NCI-H345 treated with DMSO at 0.1 percent for 48 hours (cell line): ENCODE results near the gene CADM1.
A peak's percentile ranks its signal among the peaks of the same experiment; 100 is the strongest.

Experiments used
- DNase-seq: peaks from one replicate; lab custom pipeline; 2025; ENCODE audit not compliant: unreplicated experiment; lab: John Stamatoyannopoulos, UW

CADM1 gene

GRCh38 chr11:115188898-115189278, 315.3 kb downstream of the CADM1 start:
- no peak for DNase-seq

GRCh38 chr11:115188188-115188897, 315.9 kb downstream of the CADM1 start:
- no peak for DNase-seq

- DNase-seq: no peak
Observed at GRCh38 chr11:115185931-115186330, 318.3 kb downstream of the CADM1 start.

- DNase-seq: no peak
Observed at GRCh38 chr11:115185507-115185906, 318.7 kb downstream of the CADM1 start.

GRCh38 chr11:115184901-115185300, 319.3 kb downstream of the CADM1 start:
- no peak for DNase-seq

DNA sequence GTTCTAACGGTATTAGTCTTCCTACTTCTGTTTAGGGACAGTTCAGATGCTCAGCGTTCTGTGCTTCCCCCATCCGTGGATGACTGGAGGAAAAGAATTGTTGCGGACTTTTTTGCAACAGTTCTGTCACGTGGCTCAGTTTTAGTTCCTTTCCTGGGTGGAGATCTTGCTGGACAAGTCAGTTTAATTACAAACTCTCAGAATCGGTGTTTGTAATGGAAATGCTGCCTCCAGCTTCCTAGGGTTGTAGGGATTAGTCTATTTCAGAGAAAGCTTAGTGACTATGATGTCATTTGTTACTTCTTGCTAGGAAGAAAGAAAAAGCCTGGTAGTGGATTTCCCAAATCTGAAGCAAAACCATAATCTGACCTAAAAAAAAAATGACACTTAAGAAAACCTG, 320.4 kb downstream of the CADM1 start:
- DNase-seq: no peak

GRCh38 chr11:115183136-115183535, 321.1 kb downstream of the CADM1 start:
- DNase-seq: no peak

DNA sequence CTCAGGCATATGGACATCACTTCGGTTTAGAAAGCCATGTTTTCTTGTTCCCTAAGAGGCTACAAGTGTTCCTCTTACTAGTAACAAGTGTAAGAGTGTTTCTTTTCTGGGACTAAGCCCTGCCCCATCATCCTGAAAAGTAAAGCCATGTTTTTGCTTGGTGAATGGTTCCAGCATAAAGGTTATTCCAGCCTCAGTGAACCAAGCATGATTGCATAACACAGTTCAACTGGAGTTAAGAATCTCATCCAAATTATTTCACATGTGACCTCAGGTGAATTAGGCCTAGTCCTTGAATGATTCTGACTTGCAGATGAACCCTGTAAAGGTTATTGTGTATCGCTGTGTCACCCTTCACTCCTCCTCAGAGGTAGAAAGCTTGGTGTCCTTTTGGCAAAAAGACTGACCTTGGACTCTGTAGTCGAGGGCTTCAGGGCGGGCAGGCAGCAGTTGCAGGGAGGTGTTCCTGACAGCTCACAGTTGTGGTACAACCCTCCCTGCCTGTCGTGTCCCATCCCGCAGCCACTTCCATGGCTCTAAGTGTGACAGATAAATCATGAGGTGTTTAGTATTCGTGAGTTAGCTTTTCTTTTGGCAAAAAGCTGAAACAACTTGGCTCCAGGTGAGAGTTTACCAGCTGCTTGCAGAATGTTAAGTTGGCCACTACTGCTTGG, 321.8 kb downstream of the CADM1 start:
- no peak for DNase-seq

DNA sequence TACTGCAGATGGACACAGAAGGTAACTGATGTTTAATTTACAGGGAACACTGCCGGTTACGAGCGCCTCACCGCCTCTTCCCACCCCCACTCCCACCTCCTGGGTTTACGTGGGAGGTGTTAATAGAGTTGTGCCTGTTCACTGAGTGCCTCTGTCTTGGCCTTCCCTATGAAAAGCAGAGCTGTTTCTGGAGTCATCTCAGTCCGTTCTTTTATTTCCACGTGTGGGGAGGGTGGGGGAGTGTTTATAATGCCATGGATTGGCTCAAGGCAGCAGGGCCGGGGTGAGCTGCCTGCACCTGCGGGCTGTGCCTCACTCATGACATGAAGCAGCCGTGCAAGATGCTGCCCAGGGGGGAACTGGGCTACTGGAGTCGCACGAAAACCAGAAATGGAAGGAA, 322.7 kb downstream of the CADM1 start:
- DNase-seq: no peak

- no peak for DNase-seq
Observed at GRCh38 chr11:115180272-115180671, 323.9 kb downstream of the CADM1 start.

GRCh38 chr11:115179636-115180035, 324.6 kb downstream of the CADM1 start:
- no peak for DNase-seq

DNA sequence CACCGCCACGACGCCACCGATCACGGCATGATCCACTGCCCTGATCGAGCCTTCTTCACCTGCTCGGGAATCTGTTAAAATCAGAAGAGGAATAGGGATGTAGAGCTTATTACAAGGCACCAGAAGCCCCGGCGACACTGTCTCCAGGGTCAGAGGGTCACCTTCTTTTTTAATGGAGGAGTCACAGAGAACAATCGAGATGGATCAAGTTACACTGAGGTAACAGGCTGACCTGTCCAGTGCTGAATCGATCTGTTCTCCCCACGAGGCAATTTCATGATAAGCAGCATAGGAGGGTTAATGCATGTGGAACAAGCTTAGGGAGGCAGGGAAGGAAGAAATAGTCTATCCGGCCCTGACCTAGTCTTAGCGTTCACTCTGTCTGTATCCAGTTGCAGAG, 325.5 kb downstream of the CADM1 start:
- DNase-seq: no peak

GRCh38 chr11:115173136-115173535, 331.1 kb downstream of the CADM1 start:
- DNase-seq: no peak

DNA sequence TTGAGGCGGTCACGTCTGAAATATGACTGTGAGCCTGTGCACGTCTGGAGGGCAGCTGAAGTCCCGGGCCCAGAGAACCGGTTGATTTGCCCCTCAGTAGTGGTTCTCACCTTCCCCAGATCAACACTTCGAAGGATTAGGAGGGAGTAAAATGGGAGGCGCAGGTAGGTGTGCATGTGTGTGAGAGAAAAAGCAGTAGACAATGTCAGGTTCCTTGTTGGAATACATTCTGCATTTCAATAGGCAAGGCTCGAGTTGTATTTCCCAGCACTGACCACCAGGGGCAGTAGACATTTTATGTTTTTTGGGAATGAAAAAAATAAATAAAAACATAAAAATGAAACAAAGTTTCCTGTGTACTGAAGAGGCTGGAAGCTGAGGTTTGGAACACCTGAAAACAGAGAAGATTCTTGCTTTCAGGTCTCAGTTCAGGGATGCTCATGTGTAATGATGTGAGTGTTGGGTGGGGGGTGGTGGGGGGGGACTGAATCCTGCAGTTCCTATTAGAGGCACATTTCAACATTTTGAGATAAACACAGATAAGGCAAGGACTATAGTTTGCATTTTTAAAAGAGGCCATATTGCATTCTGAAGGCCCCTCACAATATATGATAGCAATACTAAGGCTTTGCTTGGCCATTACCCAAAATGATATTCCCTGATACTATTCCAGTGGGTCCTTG, 333.9 kb downstream of the CADM1 start:
- no peak for DNase-seq

GRCh38 chr11:115169251-115169650, 335.0 kb downstream of the CADM1 start:
- no peak for DNase-seq

DNA sequence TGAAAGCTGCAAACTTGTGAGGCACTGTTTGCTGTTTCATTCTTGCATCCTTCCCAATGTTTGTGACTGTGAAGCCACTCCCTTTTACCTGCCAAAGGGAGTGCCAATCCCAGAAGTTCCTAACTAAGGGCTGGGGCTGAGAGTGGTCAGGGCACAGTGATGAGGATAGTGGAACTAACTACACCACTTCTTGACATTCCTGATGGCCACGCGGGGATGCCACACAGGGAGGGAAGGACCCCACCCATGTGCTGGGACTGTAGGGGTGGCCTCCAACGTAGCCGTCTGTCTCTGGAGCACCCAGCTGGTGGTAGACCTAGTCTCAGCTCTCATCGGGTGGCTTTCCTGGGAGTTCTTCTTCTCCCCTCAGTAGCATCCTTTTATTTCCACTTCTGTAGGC, 335.5 kb downstream of the CADM1 start:
- no peak for DNase-seq

GRCh38 chr11:115168229-115168671, 336.0 kb downstream of the CADM1 start:
- no peak for DNase-seq

- no peak for DNase-seq
Observed at GRCh38 chr11:115167456-115167855, 336.8 kb downstream of the CADM1 start.

- no peak for DNase-seq
Observed at GRCh38 chr11:115166820-115167219, 337.4 kb downstream of the CADM1 start.

DNA sequence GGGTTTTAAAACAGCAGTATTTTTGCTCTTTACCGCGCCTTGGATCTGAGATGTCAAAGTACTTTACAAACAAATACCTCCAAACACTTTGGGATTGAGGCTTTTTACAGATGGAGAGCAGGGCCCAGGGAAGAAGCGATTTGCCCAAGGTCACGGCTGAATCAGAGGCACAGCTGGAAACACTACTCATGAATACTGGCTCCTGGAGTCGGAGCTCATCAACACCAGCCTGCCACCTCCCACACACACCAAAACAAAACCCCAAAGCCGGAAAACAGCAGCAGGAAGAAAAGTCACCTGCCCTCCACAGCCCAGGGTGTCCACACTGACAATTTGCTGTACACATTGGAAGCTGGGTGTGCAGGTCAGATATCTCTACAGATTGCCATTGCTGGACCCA, 339.4 kb downstream of the CADM1 start:
- DNase-seq: peak; percentile 21

DNA sequence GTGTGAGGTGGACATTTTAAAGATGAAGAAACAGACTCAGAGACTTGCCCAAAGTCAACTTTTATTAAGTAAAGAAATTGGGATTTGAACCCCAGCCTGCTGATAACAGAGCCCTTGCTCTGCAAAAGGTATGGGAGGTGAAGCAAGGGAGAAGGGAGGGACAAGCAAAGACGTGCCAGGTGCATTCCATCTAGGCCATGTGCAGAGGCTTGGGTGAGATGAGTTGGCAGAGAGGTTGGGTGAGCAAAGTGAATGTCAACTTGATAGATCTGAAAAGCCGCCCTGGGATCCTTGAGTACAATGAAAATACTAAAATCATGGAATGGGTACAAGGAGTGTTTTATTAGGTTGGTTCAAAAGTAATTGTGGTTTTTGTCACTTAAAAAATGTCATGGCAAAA, 341.3 kb downstream of the CADM1 start:
- DNase-seq: no peak

GRCh38 chr11:115161876-115162275, 342.3 kb downstream of the CADM1 start:
- no peak for DNase-seq
